Adrenal gland (tissue), 12 donors: ENCODE data around the gene SLC25A31. TPM values are rescaled to one million over a fixed set of nuclear protein-coding genes. Genes with fewer than 3 reads are reported as not detected.

ENCODE experiments used
- DNase-seq, 7 donors: peaks; one replicate each; pipeline ENCODE4 v3.0.0-alpha.2; 2019 to 2020
- H3K27ac ChIP-seq, 5 donors: fragments of 200-600 bp; sonication (generic) in 4 of 5; 1 replicate in 3 of 5; 2 replicates in 2 of 5; pipeline versions ENCODE4 v1.5.1 to v1.8.0; 2016 to 2020; ENCODE audit warnings: mild to moderate bottlenecking in 1 of 5
- H3K27me3 ChIP-seq: fragments of 200-600 bp; 2 replicates; pipeline ENCODE4 v1.8.0; 2021
- H3K36me3 ChIP-seq, 2 donors: fragments of 200-600 bp; replicated peaks in 1 of 2; 1 replicate in 1 of 2; 2 replicates in 1 of 2; pipeline versions ENCODE4 v1.5.1 to v1.8.0; 2018 to 2022
- H3K4me1 ChIP-seq, 2 donors: fragments of 200-600 bp; replicated peaks in 1 of 2; 1 replicate in 1 of 2; 2 replicates in 1 of 2; pipeline versions ENCODE4 v1.5.1 to v1.8.0; 2018 to 2021
- H3K4me3 ChIP-seq, 4 donors: fragments of 200-600 bp; sonication (generic) in 3 of 4; one replicate each; pipeline ENCODE4 v1.5.1; 2016 to 2018
- H3K9me3 ChIP-seq, 3 donors: fragments of 200-600 bp; sonication (generic) in 1 of 3; replicated peaks in 1 of 3; 1 replicate in 2 of 3; 2 replicates in 1 of 3; pipeline versions ENCODE4 v1.5.1 to v1.8.0; 2016 to 2021
- POLR2A ChIP-seq, 2 donors: fragments of 450-650 bp; IDR thresholded peaks; one replicate each; pipeline ENCODE4 v1.6.1; 2017; ENCODE audit warnings: antibody characterized with exemption in 2 of 2, mild to moderate bottlenecking in 2 of 2, moderate library complexity in 1 of 2
- WGBS, 4 donors: extraction: QIAGEN DNeasy Blood & Tissue Kit in 2 of 4; methylation state at CpG; one replicate each; pipeline versions ENCODE4 v1.1.5 to v1.1.7; 2013 to 2017; 5-methylcytosine and 5-hydroxymethylcytosine counted together
- intact Hi-C, 2 donors: fragments of 100-400 bp; cut with DNase I; formaldehyde crosslinking; loops; one replicate each; pipeline versions ENCODE4 v1.14.1 to v1.15.0; 2022 to 2023
- polyA plus RNA-seq, 3 donors: library from polyadenylated mRNA; stranded (reverse); fragments of 200-250 nt in 2 of 3; fragments of 350-450 nt in 1 of 3; fragmentation: Illumina TruSeq in 1 of 3; extraction: RNeasy Lipid Tissue Mini Kit (QIAGEN cat#74804) in 1 of 3; gene quantifications; one replicate each; pipeline ENCODE4 v1.2.3, GENCODE V29; 2013 to 2014
- total RNA-seq, 9 donors: library from RNA; depleted of rRNA in 4 of 9; stranded (reverse); fragments of >200 nt in 4 of 9; fragments of 120-200 nt in 1 of 9; fragmentation: NEBNext Ultra II Directional in 1 of 9; extraction: Animal tissue kit (Norgen Biotek cat#: 25700) in 1 of 9; gene quantifications; one replicate each; pipeline versions ENCODE4 v1.1.0 to v1.2.4, GENCODE V29; 2013 to 2023
- TF ChIP-seq, protein P1 (sequence below), 6 experiments: fragments of 450-650 bp in 4 of 6; fragments of 200-600 bp in 2 of 6; sonication (generic) in 1 of 6; IDR thresholded peaks; 1 replicate in 5 of 6; 2 replicates in 1 of 6; pipeline versions ENCODE4 v1.5.1 to v1.8.0; 2016 to 2021; ENCODE audit warnings: antibody characterized with exemption in 6 of 6, mild to moderate bottlenecking in 2 of 6, moderate library complexity in 1 of 6
- donor health status: healthy with polysubstance abuse.
- donor health status: Bipolar disorder and iron deficiency.
- donor health status: DM: yes; HTN: yes; CAD: no.
- donor health status: DM: no; HTN: no; CAD: no.
- donor health status: DM: no; HTN: no; CAD: no.
- donor health status: DM: yes; HTN: yes; CAD: no.

SLC25A31 gene
- total and polyA plus RNA-seq, 12 donors, result not detected

DNA sequence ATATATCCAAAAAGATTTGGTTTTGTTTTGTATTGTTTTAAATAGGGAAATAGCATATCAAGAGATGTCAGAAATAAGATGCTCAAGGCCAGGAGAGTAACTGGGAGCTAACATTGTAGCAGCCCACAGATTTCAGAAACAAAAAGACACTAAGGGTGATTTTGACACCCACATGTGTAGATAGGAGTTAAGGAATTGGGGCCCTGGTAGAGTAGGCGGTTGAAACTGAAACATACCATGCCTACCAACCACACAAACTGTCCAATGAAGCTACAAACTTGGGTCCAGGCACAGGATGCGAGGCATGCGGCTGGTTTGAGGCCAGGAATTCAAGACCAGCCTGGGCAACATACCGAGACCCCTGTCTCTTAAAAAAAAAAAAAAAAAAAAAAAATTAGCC, 45.6 kb downstream of the SLC25A31 start:
- no peak for TF ChIP-seq POLR2A (IDR thresholded peaks at IDR 0.05)
- TF ChIP-seq, protein P1, sequence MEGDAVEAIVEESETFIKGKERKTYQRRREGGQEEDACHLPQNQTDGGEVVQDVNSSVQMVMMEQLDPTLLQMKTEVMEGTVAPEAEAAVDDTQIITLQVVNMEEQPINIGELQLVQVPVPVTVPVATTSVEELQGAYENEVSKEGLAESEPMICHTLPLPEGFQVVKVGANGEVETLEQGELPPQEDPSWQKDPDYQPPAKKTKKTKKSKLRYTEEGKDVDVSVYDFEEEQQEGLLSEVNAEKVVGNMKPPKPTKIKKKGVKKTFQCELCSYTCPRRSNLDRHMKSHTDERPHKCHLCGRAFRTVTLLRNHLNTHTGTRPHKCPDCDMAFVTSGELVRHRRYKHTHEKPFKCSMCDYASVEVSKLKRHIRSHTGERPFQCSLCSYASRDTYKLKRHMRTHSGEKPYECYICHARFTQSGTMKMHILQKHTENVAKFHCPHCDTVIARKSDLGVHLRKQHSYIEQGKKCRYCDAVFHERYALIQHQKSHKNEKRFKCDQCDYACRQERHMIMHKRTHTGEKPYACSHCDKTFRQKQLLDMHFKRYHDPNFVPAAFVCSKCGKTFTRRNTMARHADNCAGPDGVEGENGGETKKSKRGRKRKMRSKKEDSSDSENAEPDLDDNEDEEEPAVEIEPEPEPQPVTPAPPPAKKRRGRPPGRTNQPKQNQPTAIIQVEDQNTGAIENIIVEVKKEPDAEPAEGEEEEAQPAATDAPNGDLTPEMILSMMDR (IDR thresholded peaks at IDR 0.05), result no peak
- Histone ChIP-seq H3K36me3 (no peaks in the 10 kb centered on the region), H3K4me1 (no peaks in the 10 kb centered on the region), H3K4me3 (no peak overlapping the region), H3K27me3 (no peaks in the 10 kb centered on the region), H3K9me3 (no peaks in the 10 kb centered on the region), H3K27ac (no peak overlapping the region)
- WGBS, 4 donors, result 87 to 94% (median 91%) methylated on average over 4 of the region's 4 CpGs
- intact Hi-C loops, result no loop called here
- DNase-seq, result no peak

GRCh38 chr4:127776620-127777019, 46.4 kb downstream of the SLC25A31 start:
- Histone ChIP-seq H3K4me1 (peaks cover 0 to 4% of the 10 kb centered on the region in 2 donors), H3K4me3 (no peak overlapping the region), H3K36me3 (no peaks in the 10 kb centered on the region), H3K27ac (no peak overlapping the region), H3K27me3 (no peaks in the 10 kb centered on the region), H3K9me3 (no peaks in the 10 kb centered on the region)
- 91 to 97% (median 93%) methylated on average over 2 of the region's 2 CpGs for WGBS, 4 donors
- no peak for TF ChIP-seq POLR2A (IDR thresholded peaks at IDR 0.05)
- TF ChIP-seq, protein P1 (IDR thresholded peaks at IDR 0.05), result no peak
- no peak for DNase-seq
- intact Hi-C loops, result no loop called here

DNA sequence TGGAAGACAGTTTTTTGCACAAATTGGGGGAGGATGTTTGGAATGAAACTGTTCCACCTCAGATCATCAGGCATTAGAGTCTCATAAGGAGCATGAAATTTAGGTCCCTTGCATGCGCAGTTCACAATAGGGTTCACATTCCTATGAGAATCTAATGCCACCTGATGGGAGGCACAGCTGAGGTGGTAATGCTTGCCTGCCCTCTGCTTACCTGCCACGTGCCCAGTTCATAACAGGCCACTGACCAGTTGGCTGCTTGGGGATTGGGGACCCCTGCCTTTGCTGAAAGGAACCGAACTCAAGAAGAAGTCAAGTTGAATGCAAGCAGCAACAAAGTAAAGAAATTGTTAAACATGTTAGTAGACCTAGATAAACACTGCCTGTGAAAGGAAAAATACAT, 47.3 kb downstream of the SLC25A31 start:
- Histone ChIP-seq H3K4me1 (peaks cover 0 to 5% of the 10 kb centered on the region in 2 donors), H3K36me3 (no peaks in the 10 kb centered on the region), H3K27ac (no peak overlapping the region), H3K9me3 (no peaks in the 10 kb centered on the region), H3K27me3 (no peaks in the 10 kb centered on the region), H3K4me3 (no peak overlapping the region)
- intact Hi-C loops, result no loop called here
- 73 to 86% (median 76%) methylated on average over 3 of the region's 3 CpGs for WGBS, 4 donors
- DNase-seq, result no peak
- no peak for TF ChIP-seq POLR2A (IDR thresholded peaks at IDR 0.05)
- TF ChIP-seq, protein P1 (IDR thresholded peaks at IDR 0.05), result no peak

DNA sequence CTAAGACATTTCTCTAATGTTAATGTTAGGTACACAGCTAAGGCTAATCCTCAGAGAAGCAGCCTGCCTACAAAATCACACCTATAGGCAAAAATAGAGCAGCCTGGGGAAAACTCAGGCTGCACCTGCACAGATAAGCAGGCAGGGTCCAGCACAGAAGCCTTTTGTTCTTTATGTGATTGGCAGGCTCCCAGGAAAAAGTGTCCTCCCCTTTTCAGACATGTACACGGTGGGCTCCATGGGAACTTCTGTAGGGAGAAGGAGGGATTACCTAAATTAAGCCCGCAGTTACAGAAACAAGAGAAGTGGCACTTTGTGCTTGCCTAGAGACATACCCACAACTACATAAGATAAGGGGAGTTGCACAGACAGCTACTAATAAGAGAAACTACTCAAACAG, 47.9 kb downstream of the SLC25A31 start:
- H3K36me3 ChIP-seq, result no peaks in the 10 kb centered on the region
- peaks cover 0 to 5% of the 10 kb centered on the region in 2 donors for H3K4me1 ChIP-seq
- no peak overlapping the region for H3K4me3 ChIP-seq
- no peak for TF ChIP-seq POLR2A (IDR thresholded peaks at IDR 0.05)
- TF ChIP-seq, protein P1 (IDR thresholded peaks at IDR 0.05), result no peak
- intact Hi-C loops, result no loop called here
- no peak for DNase-seq
- H3K9me3 ChIP-seq, result no peaks in the 10 kb centered on the region
- no peak overlapping the region for H3K27ac ChIP-seq
- no peaks in the 10 kb centered on the region for H3K27me3 ChIP-seq
- WGBS, 4 donors, result 49 to 60% (median 56%) methylated on average over 2 of the region's 2 CpGs
